ENCODE measurements around the gene SHC3. TPM values are rescaled to one million over a fixed set of nuclear protein-coding genes. Genes with fewer than 3 reads are reported as not detected.
A peak's percentile ranks its signal among the peaks of the same experiment; 100 is the strongest.

Gene SHC3
- total and polyA plus RNA-seq, 2 of the 4 experiments (the other 2 are of a cell fraction), result 4.5 to 13.3 TPM

DNA sequence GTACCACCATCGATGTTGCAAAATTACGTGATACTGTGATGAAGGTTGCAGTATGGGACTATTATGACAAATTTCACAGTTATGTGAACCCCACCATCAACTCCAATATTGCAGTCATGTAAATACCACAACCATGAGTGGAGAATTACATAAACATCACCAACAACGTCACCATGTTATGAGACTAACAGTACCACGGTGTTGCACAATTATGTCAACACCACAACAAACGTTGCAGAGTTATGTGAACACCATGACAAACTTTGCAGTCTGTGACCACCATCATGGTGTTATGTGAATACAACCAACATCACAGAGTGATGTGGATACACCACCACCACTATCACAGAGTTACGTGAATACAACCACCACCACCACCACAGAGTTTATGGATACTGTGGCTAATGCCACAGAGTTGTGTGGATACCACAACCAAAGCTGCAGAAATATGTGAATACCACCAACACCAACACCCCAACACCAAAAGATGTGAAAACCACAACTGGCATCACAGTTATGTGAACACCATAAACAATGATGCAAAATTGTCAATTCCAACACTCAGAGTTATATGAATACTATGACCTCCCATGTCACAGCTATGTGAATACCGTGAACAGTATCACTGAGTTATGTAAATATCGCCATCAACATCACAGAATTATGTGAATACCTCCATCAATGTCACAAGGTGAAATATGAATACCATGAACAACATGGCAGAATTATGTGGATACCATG lies 62.4 kb downstream of the SHC3 start:
- Histone ChIP-seq H2AK9ac (replicated peaks; ENCODE audit: low read depth, low read length, poor library complexity) (no peak overlapping the region), H3K36me3 (ENCODE audit: control insufficient read depth, insufficient read depth, low read length) (peaks cover 1% of the 10 kb centered on the region; the same call in 1 of the 2 replicates), H3K14ac (replicated peaks; ENCODE audit: low read depth, low read length) (peak overlapping the region; percentile 49; the same call in 1 of the 2 replicates), H3K9me1 (ENCODE audit: insufficient read depth, low read length) (peaks cover 8% of the 10 kb centered on the region; the same call in 1 of the 2 replicates), H4K8ac (ENCODE audit: low read depth in 2 of 2, low read length in 2 of 2) (peak overlapping the region; percentile 6 to 51; a peak in 3 of 4 replicates), H3K23ac (ENCODE audit: low read depth, low read length) (no peak overlapping the region; the same call in 1 of the 2 replicates), H3K27ac (ENCODE audit: insufficient read depth, low read length) (0 out of 2 replicates have a peak overlapping the region, but pooled peaks have one; percentile 26), H4K91ac (ENCODE audit: insufficient read depth, low read depth, low read length) (peak overlapping the region; percentile 13; the same call in 1 of the 2 replicates), H3K4me2 (ENCODE audit: low read depth, low read length) (no peak overlapping the region), H4K20me1 (ENCODE audit: insufficient read depth, low read length) (no peaks in the 10 kb centered on the region; the same call in 1 of the 2 replicates), H2BK120ac (ENCODE audit: low read depth, low read length) (peak overlapping the region; percentile 58), H2BK20ac (ENCODE audit: low read depth, low read length) (peak overlapping the region; percentile 32), H2AFZ (replicated peaks; ENCODE audit: low read length, poor library complexity) (no peak overlapping the region), H2AK5ac (ENCODE audit: low read depth, low read length) (peak overlapping the region; percentile 0), H3K18ac (ENCODE audit: low read depth, low read length) (peak overlapping the region; percentile 50; the same call in 1 of the 2 replicates), H3K4me3 (ENCODE audit: insufficient read depth, low read depth, low read length) (no peak overlapping the region), H3K9me3 (ENCODE audit: control insufficient read depth, insufficient read depth, low read length) (peaks cover 4% of the 10 kb centered on the region; the same call in 1 of the 2 replicates), H3K4ac (ENCODE audit: low read depth, low read length) (peak overlapping the region; percentile 63; the same call in 1 of the 2 replicates), H4K5ac (ENCODE audit: low read depth, low read length) (peak overlapping the region; percentile 15; the same call in 1 of the 2 replicates), H3K79me1 (ENCODE audit: low read depth in 1 of 2, low read length in 2 of 2) (peaks cover 27 to 48% of the 10 kb centered on the region in 2 experiments), H2BK15ac (ENCODE audit: low read depth, low read length) (peak overlapping the region; percentile 4; the same call in 2 of the 3 replicates), H2BK5ac (ENCODE audit: low read depth, low read length, poor library complexity, severe bottlenecking) (peak overlapping the region; percentile 90), H3K4me1 (ENCODE audit: control insufficient read depth, insufficient read depth, low read length) (peaks cover 9% of the 10 kb centered on the region), H3K9ac (ENCODE audit: low read depth, low read length) (no peak overlapping the region), H3K27me3 (ENCODE audit: control insufficient read depth, insufficient read depth, low read length) (no peaks in the 10 kb centered on the region), H3K56ac (ENCODE audit: extremely low read depth, insufficient read depth, low read length) (no peak overlapping the region)
- WGBS, 2 experiments (ENCODE audit: extremely low coverage in 2 of 2, insufficient read length in 1 of 2), result 16% methylated on average over 2 of the region's 8 CpGs; no CpG with 5 or more reads in 1 of the 2 experiments
- ChIA-PET CTCF (no interaction called here), POLR2A (ENCODE audit: unreplicated experiment) (no interaction called here)
- ATAC-seq (ENCODE audit: low read depth) (peak; percentile 84), DNase-seq (peak; percentile 95)
- intact Hi-C loops (cut with micrococcal nuclease) (no loop called here), dilution Hi-C loops (cut with HindIII; ENCODE audit: low sequenced_read_pairs, unreplicated experiment) (no loop called here), in situ Hi-C loops (cut with MboI; ENCODE audit: low sequenced_read_pairs) (no loop called here)
- no TSS peak for BruUV-seq (replicated peaks)
- TF ChIP-seq FOS (IDR thresholded peaks at IDR 0.05; ENCODE audit: low read depth, low read length) (peak; percentile 69), MAFK (IDR thresholded peaks at IDR 0.05; ENCODE audit: low read depth, low read length) (no peak), ELK1 (IDR thresholded peaks at IDR 0.05; ENCODE audit: borderline replicate concordance, low read depth, low read length) (no peak), MXI1 (IDR thresholded peaks at IDR 0.05; ENCODE audit: borderline replicate concordance, low read depth, low read length) (no peak), RFX5 (IDR thresholded peaks at IDR 0.05; ENCODE audit: low read depth, low read length) (0 out of 2 replicates have a peak, but pooled peaks have one; percentile 43), CTCF (conservative IDR thresholded peaks at IDR 0.05; ENCODE audit: low read depth, low read length) (no peak), CEBPB (IDR thresholded peaks at IDR 0.05; ENCODE audit: low read depth, low read length) (peak; percentile 99), CHD1 (IDR thresholded peaks at IDR 0.05; ENCODE audit: low read depth, low read length) (no peak), BHLHE40 (IDR thresholded peaks at IDR 0.05; ENCODE audit: low read depth, low read length) (peak; percentile 11; the same call in 1 of the 2 replicates)
- TF ChIP-seq, protein P1, sequence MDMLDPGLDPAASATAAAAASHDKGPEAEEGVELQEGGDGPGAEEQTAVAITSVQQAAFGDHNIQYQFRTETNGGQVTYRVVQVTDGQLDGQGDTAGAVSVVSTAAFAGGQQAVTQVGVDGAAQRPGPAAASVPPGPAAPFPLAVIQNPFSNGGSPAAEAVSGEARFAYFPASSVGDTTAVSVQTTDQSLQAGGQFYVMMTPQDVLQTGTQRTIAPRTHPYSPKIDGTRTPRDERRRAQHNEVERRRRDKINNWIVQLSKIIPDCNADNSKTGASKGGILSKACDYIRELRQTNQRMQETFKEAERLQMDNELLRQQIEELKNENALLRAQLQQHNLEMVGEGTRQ (IDR thresholded peaks at IDR 0.05; ENCODE audit: low read depth, low read length), result no peak
